HG03175 (cell line): ENCODE data around the gene TNFRSF1A.

Source experiments
- ATAC-seq: cut with Tn5 transposase; IDR thresholded peaks from one replicate; pipeline ENCODE4 v1.9.1; 2021; ENCODE audit warnings: mild to moderate bottlenecking, moderate library complexity; ENCODE audit not compliant: unreplicated experiment

TNFRSF1A gene

GRCh38 chr12:6324936-6325750 is 16.7 kb downstream of the TNFRSF1A start:
- ATAC-seq, result no peak

- ATAC-seq, result no peak
Measured at GRCh38 chr12:6323995-6324711, 17.7 kb downstream of the TNFRSF1A start.

GRCh38 chr12:6323340-6323994 is 18.4 kb downstream of the TNFRSF1A start:
- peak; percentile 76 for ATAC-seq

- ATAC-seq, result no peak
Measured at GRCh38 chr12:6322969-6323339, 18.9 kb downstream of the TNFRSF1A start.

- no peak for ATAC-seq
Measured at GRCh38 chr12:6322352-6322751, 19.5 kb downstream of the TNFRSF1A start.

GRCh38 chr12:6321905-6322304 is 20.0 kb downstream of the TNFRSF1A start:
- no peak for ATAC-seq

- ATAC-seq, result no peak
Measured at GRCh38 chr12:6319446-6319845, 22.4 kb downstream of the TNFRSF1A start.

GRCh38 chr12:6318440-6318879 is 23.4 kb downstream of the TNFRSF1A start:
- ATAC-seq, result no peak

- no peak for ATAC-seq
Measured at GRCh38 chr12:6317693-6318439, 24.0 kb downstream of the TNFRSF1A start.

- ATAC-seq, result no peak
Measured at GRCh38 chr12:6316921-6317692, 24.8 kb downstream of the TNFRSF1A start.

- ATAC-seq, result no peak
Measured at GRCh38 chr12:6315704-6316597, 25.9 kb downstream of the TNFRSF1A start.

GRCh38 chr12:6315184-6315583 is 26.7 kb downstream of the TNFRSF1A start:
- no peak for ATAC-seq

GRCh38 chr12:6314776-6315175 is 27.1 kb downstream of the TNFRSF1A start:
- no peak for ATAC-seq

- ATAC-seq, result no peak
Measured at GRCh38 chr12:6313326-6313940, 28.4 kb downstream of the TNFRSF1A start.

GRCh38 chr12:6312529-6313325 is 29.1 kb downstream of the TNFRSF1A start:
- peak; percentile 47 for ATAC-seq

- ATAC-seq, result no peak
Measured at GRCh38 chr12:6311822-6312528, 29.9 kb downstream of the TNFRSF1A start.
